ENCODE results near the gene ERFL.
A peak's percentile ranks its signal among the peaks of the same experiment; 100 is the strongest.

- TF ChIP-seq CTCF (IDR thresholded peaks at IDR 0.05) (peak in 3 of 6 experiments; percentile 7 to 31 (median 11)), POLR2A (IDR thresholded peaks at IDR 0.05) (peak in 1 of 4 donors; percentile 35)
These were observed 31.1 kb upstream of the ERFL start, which contains the start of gene RABAC1 for GRCh38 chr19:41959056-41960053.

Data from esophagus squamous epithelium (tissue), 4 donors.